Body of pancreas (tissue), 4 donors: ENCODE data around the gene RHOBTB3.

ENCODE experiments used
- CTCF ChIP-seq, 7 experiments: fragments of 450-650 bp in 4 of 7; fragments of 200-600 bp in 3 of 7; sonication (generic) in 3 of 7; IDR thresholded peaks; one replicate each; pipeline ENCODE4 v1.5.1; 2016 to 2019; ENCODE audit warnings: antibody characterized with exemption in 7 of 7
- POLR2A ChIP-seq, 3 donors: fragments of 450-650 bp; IDR thresholded peaks; one replicate each; pipeline ENCODE4 v1.6.1; 2016; ENCODE audit warnings: antibody characterized with exemption in 3 of 3, mild to moderate bottlenecking in 2 of 3

GRCh38 chr5:95781101-95781583 is 50.0 kb downstream of the RHOBTB3 start:
- TF ChIP-seq CTCF (IDR thresholded peaks at IDR 0.05) = peak; percentile 60 to 93 (median 78)
- no peak for TF ChIP-seq POLR2A (IDR thresholded peaks at IDR 0.05)
